HUES48 (cell line): Measurements from ENCODE around the gene ALAS1.
A peak's percentile ranks its signal among the peaks of the same experiment; 100 is the strongest.

ENCODE experiments used
- H3K27ac ChIP-seq: one replicate; pipeline ENCODE4 v1.7.0; 2013; ENCODE audit warnings: low read depth, low read length, inconsistent platforms
- H3K27me3 ChIP-seq: 2 replicates; pipeline ENCODE4 v1.6.1; 2013; ENCODE audit warnings: mild to moderate bottlenecking, low read length; ENCODE audit not compliant: control insufficient read depth, insufficient read depth
- H3K36me3 ChIP-seq: 2 replicates; pipeline ENCODE4 v1.6.1; 2013; ENCODE audit warnings: low read length; ENCODE audit not compliant: control insufficient read depth, insufficient read depth
- H3K4me1 ChIP-seq: 2 replicates; pipeline ENCODE4 v1.6.1; 2013; ENCODE audit warnings: mild to moderate bottlenecking, low read length; ENCODE audit not compliant: control insufficient read depth, insufficient read depth
- H3K4me3 ChIP-seq: 2 replicates; pipeline ENCODE4 v1.5.1; 2013; ENCODE audit warnings: mild to moderate bottlenecking, low read depth, low read length
- H3K9ac ChIP-seq: 2 replicates; pipeline ENCODE4 v1.6.1; 2013; ENCODE audit warnings: mild to moderate bottlenecking, low read depth, low read length, moderate library complexity
- H3K9me3 ChIP-seq: 2 replicates; pipeline ENCODE4 v1.6.1; 2013; ENCODE audit warnings: low read length; ENCODE audit not compliant: control insufficient read depth, insufficient read depth

Gene ALAS1

GRCh38 chr3:52230889-52231499 lies 33.0 kb downstream of the ALAS1 start:
- no peaks in the 10 kb centered on the region for H3K9me3 ChIP-seq
- H3K36me3 ChIP-seq: peaks cover 44% of the 10 kb centered on the region
- no peak overlapping the region for H3K27ac ChIP-seq
- no peaks in the 10 kb centered on the region for H3K4me1 ChIP-seq
- no peaks in the 10 kb centered on the region for H3K27me3 ChIP-seq
- H3K9ac ChIP-seq: no peak overlapping the region
- H3K4me3 ChIP-seq: no peak overlapping the region

DNA sequence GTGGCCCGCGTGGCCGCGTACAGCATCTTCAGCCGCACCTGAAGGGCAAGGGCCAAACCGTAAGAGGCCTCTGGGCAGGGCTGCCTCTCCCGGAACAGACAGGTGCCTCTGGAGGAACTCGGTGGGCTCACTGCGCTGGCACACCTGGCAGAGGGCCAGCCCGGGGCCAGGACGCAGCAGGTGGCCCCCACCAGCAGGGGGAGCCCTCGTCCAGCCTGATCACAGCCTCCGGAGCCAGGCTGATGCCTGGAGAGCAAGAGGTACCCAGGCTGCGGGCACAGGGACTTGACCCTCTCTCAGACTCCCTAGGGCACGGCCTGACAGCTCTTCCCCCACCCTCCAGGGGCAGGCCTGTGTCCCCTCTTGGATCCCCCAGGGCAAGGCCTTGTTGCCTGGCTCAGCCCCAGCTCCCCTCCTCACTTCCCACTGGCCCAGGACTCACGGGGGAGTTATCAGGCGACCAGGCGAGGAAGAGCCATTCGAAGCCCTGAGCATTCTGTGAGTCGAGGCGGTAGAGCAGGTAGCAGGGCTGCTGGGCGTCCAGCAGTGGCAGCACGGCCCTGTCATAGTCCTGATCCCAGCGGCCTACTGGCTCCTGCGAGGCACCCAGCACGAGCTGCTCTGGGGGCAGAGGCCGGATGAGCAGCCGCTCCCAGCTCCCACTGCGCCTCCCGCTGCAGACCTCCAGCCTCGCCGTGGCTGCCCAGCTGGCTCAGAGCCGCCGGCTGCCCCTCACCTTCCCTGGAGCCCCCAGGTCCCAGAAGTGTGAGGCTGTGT lies 33.7 kb downstream of the ALAS1 start:
- Histone ChIP-seq H3K9ac (no peak overlapping the region), H3K4me1 (peaks cover 6% of the 10 kb centered on the region), H3K9me3 (no peaks in the 10 kb centered on the region), H3K27me3 (no peaks in the 10 kb centered on the region), H3K36me3 (peaks cover 44% of the 10 kb centered on the region), H3K4me3 (no peak overlapping the region), H3K27ac (no peak overlapping the region)

DNA sequence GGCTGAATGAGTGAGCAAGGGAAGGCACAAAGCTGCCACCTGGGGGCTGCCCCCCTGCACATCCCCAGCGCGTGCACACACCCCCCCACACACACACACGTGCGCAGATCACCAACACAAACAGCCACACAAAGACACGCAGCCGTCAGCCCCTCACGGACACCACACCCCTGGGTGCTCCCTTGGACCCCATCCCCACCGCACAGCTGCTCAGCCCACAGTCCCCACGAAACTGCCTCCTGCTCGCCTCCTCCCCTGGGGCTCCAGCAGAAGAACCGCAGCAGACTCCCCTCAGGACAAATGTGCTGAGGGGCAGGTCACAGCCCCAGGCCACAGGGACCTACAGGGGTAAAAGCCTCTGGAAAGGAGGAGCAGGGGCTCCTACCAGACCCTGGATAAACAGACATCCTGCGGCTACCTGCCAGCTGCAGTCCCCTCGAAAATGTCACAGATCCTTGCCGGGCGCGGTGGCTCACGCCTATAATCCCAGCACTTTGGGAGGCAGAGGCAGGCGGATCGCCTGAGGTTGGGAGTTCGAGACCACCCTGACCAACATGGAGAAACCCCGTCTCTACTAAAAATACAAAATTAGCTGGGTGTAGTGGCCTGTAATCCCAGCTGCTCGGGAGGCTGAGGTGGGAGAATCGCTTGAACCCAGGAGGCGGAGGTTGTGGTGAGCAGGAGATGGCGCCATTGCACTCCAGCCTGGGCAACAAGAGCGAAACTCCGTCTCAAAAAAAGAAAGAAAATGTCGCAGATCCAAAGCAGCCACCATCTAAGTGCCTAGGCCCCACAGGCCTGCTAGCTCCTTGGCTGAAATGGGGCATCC lies 34.5 kb downstream of the ALAS1 start:
- Histone ChIP-seq H3K9ac (no peak overlapping the region), H3K36me3 (peaks cover 44% of the 10 kb centered on the region), H3K4me3 (no peak overlapping the region), H3K9me3 (no peaks in the 10 kb centered on the region), H3K27me3 (no peaks in the 10 kb centered on the region), H3K27ac (no peak overlapping the region), H3K4me1 (peaks cover 14% of the 10 kb centered on the region)

- Histone ChIP-seq H3K27ac (no peak overlapping the region), H3K27me3 (no peaks in the 10 kb centered on the region), H3K36me3 (peaks cover 44% of the 10 kb centered on the region), H3K4me3 (no peak overlapping the region), H3K9me3 (no peaks in the 10 kb centered on the region), H3K9ac (no peak overlapping the region), H3K4me1 (peaks cover 17% of the 10 kb centered on the region)
Measured at GRCh38 chr3:52233108-52233591, 35.2 kb downstream of the ALAS1 start.

DNA sequence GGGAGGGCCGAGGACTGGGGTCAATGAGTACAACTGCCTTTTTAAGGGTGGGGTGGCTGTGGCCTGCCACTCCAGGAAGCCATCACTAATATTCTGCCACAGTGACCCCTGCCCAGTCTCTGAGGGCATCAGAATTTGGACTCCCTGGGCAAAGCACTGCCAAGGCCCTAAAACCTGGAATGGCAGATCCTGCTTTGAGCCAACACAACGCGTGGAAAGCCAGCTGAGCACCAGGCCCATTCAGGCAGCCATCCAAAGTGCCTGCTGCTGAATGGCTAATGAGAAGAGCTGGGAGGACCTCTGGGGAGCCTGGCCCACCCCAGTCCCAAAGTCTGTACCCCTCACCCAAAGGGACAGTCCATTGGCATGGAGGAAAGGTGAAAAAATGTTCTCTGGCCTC lies 36.0 kb downstream of the ALAS1 start:
- H3K36me3 ChIP-seq: peaks cover 38% of the 10 kb centered on the region
- H3K27me3 ChIP-seq: no peaks in the 10 kb centered on the region
- no peak overlapping the region for H3K4me3 ChIP-seq
- no peaks in the 10 kb centered on the region for H3K9me3 ChIP-seq
- no peak overlapping the region for H3K27ac ChIP-seq
- peaks cover 20% of the 10 kb centered on the region for H3K4me1 ChIP-seq
- no peak overlapping the region for H3K9ac ChIP-seq

DNA sequence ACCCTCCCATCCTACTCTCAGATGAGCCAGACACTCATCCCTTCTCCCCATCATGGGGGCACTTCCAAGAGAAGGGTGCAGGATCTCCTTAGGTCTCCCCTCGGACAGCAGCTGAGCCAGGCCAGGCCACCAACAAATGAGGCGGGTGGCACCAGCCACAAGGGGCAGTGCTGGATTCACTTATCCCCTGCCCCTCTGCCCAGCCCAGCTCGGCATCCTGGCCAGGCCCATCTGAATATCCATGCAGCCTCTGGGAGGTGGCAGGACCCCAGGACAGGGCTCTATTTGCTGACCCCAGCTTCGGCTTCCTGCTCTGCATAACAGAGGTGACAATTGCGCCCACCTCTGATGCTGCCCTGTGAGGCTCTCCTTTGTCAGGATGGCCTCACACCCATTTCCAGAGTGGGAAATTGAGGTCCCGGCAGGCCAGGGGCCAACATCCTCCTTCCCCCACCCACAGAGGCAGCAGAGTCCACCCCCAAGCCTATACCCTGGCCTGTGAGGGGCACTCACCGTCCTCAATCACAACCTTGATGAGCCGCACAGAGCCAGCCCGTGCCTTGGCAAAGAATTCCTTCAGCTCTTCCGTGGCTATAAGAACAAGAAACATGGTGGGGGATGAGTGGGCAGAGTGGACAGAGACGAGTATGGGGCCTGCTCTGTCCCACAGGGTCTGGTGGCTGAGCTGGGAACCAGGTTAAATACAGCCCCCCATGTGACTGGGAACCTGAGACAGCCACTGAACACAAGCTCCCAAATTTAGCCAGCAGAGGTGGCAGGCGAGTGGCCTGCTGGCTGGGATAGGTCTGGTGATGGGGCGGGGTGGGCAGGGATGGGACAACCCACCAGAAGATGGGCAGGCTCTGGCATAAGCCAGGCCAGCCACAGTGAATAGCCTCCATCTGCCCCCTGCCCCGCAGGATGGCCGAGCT lies 36.8 kb downstream of the ALAS1 start:
- Histone ChIP-seq H3K4me1 (peaks cover 21% of the 10 kb centered on the region), H3K27me3 (no peaks in the 10 kb centered on the region), H3K9ac (no peak overlapping the region), H3K27ac (no peak overlapping the region), H3K4me3 (no peak overlapping the region), H3K9me3 (no peaks in the 10 kb centered on the region), H3K36me3 (peaks cover 29% of the 10 kb centered on the region)

- Histone ChIP-seq H3K9ac (no peak overlapping the region), H3K27me3 (no peaks in the 10 kb centered on the region), H3K9me3 (no peaks in the 10 kb centered on the region), H3K4me3 (no peak overlapping the region), H3K4me1 (peaks cover 30% of the 10 kb centered on the region), H3K27ac (no peak overlapping the region), H3K36me3 (peaks cover 13% of the 10 kb centered on the region; the same call in 1 of the 2 replicates)
Measured at GRCh38 chr3:52236424-52236886, 38.5 kb downstream of the ALAS1 start.

DNA sequence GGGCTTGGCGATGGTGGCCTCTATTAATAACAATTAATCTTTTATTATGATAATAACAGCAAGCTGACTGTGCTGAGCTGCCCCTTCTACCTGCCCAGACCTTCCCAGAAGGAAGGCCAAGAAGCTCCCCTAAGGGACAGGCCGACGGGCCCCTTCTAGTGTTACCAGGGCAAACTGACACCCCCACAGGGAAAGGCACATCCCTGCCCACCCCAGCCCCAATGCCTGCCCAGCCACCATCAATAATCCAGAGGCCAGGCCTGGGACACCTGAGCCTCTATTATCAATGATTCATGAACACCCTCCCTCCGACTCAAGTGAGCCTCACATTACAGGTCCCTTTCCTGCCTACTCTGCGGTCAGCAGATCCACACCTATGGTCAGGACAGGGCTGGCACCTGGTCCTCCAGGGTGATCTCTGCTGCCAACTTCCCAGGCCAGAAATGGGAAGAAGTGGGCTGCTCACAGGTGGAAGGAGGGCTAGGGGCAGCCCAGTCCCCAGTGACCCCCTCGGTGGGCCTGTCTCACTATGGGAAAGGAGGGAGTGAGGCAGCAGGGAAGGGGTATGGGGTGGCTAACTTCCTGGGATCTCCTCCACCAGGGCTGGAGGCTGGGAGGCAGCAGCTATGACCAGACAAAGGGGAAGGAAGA lies 39.2 kb downstream of the ALAS1 start:
- Histone ChIP-seq H3K9ac (no peak overlapping the region), H3K9me3 (no peaks in the 10 kb centered on the region), H3K4me1 (peaks cover 30% of the 10 kb centered on the region), H3K4me3 (no peak overlapping the region), H3K36me3 (peaks cover 12% of the 10 kb centered on the region; the same call in 1 of the 2 replicates), H3K27me3 (no peaks in the 10 kb centered on the region), H3K27ac (peak overlapping the region; percentile 72)

DNA sequence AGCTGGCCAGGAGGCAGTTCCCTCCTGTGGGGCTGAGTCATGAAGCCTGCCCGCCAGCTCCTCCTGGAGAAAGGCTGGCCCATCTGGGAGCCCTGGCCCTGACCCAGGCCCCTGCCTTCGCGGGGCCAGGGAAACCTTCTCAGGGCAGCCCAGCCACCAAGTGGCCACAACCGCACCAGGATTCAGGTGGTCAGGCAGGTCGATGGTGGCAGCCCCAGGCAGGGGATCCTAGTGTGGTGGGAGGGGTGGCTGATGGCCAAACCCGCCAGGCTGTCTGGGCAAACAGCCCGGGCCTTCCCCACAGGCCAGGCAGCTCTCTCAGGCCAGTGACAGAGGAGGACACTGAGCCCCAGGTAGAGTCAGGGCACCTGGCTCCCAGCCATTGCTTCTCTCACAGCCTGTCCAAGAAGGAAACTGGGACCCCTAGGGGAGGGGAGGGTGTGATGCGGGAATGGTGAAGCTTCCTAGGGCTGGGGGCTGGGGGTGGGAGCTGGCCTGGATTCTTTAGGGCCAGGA lies 39.8 kb downstream of the ALAS1 start:
- Histone ChIP-seq H3K4me1 (peaks cover 30% of the 10 kb centered on the region), H3K4me3 (peak overlapping the region; percentile 10; the same call in 1 of the 2 replicates), H3K9me3 (no peaks in the 10 kb centered on the region), H3K27me3 (no peaks in the 10 kb centered on the region), H3K27ac (peak overlapping the region; percentile 72), H3K9ac (no peak overlapping the region), H3K36me3 (peaks cover 9% of the 10 kb centered on the region; the same call in 1 of the 2 replicates)
